GM21576 (cell line): ENCODE results near the gene TMEM178B.
"Not testable (repeated sequence)": the region's sequence is repeated elsewhere in the genome, so short reads cannot be mapped to it uniquely, and the experiment has no call there.

ENCODE experiments used
- ATAC-seq: cut with Tn5 transposase; IDR thresholded peaks from one replicate; pipeline ENCODE4 v1.9.1; 2021; ENCODE audit warnings: mild to moderate bottlenecking, moderate library complexity; ENCODE audit not compliant: unreplicated experiment

The TMEM178B gene

DNA sequence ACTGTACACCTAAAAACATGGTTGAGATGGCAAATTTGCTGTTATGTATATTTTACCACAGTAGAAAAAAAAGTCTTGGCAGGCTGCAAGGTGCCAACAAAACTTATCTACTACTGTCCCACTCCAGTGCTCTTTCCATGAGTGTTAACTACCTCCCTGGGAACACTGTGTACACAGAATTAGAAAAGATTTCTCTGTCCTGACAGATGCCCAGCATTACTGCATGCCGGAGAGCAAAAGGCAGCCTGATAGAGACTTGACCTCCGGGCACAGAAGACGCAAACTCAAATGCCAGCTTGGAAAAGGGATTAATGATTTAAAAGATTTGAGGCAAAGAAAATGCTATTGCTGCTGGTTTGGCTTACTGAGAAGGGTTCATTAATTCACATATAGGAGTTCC, 228.8 kb downstream of the TMEM178B start:
- no peak for ATAC-seq

DNA sequence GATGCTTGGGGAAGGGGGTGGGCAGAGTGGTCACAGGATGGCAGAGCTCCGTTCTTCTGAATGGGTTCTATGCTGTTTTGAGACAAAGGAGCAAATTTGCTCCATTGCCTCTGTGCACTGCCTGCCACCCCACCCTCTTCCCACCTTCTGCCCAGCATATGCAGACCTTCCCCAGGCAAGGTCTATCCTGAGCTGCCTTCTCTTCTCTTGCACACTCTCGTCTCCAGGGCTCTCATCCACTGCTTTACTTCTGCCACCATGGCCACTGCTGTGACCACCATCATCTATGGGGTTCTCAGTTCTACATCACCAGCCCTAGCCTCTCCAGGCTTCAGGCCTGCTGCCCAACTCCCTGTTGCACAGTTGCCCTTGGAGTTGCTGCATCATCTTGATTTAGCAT, 230.4 kb downstream of the TMEM178B start:
- ATAC-seq, result no peak

DNA sequence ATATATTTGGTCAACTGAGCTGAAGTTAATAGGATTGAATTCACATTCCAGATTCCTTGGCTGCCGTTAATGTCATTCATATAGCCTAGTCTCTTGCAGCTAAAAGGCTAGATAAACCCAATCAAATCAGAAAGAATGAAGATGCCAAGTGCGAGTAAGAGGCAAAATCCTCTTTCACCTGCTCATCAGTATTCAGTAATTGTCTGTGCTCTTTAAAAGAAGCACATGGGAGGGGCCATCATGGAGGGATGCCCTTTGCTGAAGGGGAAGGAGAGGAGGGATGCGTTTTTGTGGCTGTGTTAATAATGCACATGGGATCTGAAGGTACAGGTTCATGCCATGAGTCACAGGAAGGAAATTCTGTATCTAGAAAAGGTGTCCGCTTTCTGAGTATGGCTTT, 232.2 kb downstream of the TMEM178B start:
- no peak for ATAC-seq

DNA sequence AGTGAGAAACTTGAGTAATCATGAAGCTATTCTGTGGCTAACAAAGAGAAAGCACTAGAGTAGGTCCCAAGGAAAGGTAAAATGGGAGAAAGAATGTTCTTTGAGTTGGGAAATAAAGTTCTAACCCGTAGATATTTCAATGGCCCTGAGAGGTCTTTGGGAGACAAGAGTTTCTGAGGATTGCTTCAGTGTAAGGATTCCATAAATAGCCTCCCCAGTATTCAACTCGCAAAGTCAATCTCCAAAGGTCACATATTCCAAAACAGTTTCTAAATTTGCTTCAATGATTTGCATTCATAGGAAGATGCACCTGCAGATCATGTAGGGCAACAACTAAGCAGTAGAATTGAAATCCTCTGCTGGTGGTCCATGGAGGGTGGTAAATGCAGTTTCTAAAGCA, 238.5 kb downstream of the TMEM178B start:
- no peak for ATAC-seq

GRCh38 chr7:141312828-141313521, 239.1 kb downstream of the TMEM178B start:
- ATAC-seq, result no peak

DNA sequence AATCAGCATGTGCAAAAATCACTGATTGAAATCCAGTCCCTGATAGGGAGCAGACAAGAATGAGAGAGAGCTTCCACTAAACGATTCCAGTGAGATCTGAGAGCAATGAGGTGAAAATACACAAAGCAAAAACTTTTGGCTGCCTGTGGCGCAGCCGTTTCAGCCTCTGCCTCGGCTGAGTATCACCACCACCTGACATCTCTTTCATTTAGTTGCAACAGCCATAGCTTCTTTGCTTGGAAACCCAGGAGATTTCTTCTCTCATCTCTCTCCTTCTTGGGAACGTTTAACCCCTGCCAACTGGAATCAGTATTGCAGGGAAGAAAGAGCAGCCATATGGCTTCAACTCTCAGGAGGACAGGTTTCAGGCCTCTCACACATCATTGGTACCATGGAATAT, 240.0 kb downstream of the TMEM178B start:
- no peak for ATAC-seq

DNA sequence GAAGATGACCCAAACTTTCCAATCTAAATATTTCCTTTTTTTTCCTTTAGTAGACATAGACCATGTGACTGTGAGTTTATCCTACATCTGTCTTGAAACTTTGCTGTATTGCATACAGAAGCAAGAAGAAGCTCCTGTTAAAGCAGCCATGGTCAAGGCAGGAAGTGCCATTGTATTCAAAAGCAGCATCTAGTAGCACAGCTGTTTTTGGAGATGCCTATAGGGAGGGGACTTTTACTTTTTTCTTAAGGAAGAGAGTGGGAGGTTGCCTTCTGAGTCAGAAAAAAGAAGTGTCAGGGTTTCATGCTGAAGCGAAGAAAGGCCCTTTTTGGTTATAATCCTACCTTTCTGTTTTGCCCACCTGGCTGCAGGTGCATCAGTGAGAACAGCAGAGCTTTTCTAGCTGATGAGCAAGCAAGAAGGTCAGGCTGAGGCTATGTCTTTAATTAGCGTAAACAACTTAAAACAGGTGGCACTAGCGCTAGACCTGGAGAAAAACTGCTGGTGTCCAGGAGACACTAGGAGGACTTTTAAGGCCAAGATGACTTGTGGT, 243.2 kb downstream of the TMEM178B start:
- no peak for ATAC-seq

DNA sequence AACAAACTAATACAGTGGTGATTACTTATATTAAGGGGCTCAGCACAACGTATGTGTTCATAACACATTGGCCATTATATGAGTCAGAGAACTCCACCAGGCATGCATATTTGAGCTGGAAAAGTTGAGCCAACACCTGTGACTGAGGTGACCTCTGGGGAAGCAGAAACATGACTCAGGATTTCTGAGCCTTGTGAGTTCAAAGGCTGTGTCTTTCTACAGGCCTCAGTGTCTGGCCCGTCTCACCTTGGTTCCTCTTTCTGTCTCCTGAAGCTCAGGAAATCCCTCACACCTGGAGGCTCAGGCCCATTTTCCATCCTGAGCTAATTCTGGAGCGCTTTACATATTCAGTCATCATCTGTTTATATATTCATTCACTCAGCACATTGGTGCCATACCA, 246.4 kb downstream of the TMEM178B start:
- no peak for ATAC-seq

DNA sequence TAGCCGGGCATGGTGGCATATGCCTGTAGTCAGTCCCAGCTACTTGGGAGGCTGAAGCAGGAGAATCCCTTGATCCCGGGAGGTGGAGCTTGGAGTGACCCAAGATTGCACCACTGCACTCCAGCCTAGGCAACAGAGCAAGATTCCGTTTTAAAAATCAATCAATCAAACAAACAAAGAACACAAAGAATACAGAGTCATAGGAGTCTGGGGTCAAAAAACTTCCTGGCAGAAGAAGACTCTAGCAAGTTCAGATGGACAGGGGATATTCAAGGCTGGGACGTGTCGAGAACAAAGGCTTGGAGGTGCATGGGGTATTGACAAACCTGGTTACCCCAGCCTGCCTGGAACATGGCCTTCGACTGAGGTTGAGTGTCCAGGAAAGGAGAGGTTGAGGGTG, 248.5 kb downstream of the TMEM178B start:
- ATAC-seq, result no peak

DNA sequence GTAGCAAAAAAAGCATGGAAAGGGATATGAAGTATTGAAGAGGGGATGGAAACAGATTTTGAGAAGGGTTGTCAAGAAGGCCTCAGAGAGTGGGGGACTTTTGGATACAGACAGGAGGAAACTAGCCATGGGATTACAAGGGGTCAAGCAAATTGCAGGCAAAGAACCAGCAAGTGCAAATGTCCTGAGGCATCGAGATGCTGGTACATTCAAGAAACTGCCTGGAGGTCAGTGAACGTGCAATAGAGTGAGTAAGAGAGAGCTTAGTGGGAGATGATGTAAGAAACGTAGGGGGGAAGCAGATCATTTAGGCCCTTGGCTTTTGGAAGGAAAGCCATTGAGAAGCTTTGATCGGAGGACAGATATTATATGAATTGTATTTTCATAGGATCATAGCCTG, 250.0 kb downstream of the TMEM178B start:
- no peak for ATAC-seq

DNA sequence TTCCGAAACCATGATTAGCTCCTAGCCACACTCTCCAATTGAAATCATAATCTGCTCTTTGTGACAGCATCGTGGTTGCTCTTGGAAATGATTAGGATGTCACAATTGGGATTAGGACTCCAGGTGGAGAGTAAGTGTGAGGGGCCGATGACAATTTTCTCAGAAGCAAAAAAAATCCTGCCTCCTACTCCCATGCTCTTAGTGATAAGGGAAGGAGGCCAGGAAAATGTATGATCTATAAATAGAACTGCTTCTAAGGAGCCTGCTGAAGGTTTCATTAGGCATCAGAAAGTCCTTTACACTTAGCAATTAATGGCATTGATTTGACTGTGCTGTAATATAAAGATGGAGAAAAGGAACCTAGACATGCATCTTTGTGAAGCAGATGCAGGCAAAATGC, 251.0 kb downstream of the TMEM178B start:
- ATAC-seq, result no peak

GRCh38 chr7:141325275-141325674, 251.4 kb downstream of the TMEM178B start:
- ATAC-seq, result no peak

DNA sequence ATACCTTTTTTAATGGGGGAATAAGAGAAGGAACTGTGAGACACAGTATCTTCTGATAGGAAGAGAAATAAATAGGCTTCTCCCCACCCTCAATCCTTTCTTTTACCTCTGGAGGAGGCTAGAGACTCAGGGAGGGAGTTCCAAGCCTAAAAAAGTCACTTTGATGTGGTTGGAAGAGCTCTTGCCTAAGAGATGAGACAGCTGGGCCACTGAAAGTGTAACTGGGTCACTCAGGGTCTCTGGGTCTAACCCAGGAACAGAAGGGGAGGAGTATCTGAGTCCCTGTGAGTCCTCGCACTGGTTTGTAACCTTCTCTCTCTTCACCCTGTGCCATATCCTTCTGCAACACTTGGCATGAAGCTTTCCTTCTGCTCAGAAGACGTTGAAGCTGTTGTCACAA, 254.4 kb downstream of the TMEM178B start:
- ATAC-seq, result no peak

DNA sequence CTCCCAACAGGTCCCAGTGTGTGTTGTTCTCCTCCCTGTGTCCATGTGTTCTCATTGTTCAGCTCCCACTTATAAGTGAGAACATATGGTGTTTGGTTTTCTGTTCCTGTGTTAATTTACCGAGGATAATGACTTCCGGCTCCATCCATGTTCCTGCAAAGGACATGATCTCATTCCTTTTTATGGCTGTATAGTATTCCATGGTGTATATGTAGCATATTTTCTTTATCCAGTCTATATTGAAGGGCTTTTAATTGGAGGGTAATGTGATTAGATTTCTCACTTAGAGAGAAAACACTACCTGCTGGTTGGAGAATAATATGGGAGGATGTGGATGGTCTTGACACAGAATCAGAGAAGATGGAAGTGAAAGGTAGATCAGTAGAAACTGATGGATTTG, 256.4 kb downstream of the TMEM178B start:
- not testable (repeated sequence) for ATAC-seq

DNA sequence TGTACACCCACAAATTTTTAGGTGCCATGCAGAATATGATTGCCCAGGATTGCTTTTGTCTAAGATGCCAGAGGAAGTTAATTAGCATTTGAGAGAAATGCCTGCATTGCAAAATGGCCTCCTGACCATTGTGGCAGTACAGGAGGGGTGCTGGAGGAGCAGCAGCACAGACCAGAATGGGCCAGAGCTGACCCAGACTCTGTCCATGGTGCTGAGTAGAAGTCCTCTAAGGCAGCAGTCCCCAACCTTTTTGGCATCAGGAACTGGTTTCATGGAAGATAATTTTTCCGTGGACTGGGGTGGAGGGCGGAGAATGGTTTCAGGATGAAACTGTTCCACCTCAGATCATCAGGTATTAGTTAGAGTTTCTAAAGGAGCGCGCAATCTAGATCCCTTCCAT, 259.6 kb downstream of the TMEM178B start:
- ATAC-seq, result no peak

DNA sequence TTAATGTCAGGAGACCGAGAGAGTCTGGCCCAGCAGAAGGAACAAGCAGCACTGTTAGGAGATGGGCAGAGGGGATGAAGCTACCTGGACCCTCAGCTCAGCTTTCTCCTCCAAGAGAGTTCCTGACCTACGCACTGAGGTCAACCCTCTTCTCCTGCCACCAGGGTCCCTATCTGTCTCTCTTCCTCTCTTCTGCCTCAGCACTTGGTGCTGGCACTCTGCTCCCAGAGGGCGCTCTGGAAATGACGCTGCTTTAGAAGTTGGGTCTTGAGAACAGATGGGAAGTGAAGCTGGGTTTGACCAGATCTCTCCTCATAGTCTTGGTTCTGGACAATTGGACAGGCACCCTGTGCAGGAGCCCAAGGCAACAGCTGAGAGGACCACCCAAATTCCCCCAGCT, 261.3 kb downstream of the TMEM178B start:
- ATAC-seq, result no peak

GRCh38 chr7:141339603-141340002, 265.7 kb downstream of the TMEM178B start:
- ATAC-seq, result no peak

DNA sequence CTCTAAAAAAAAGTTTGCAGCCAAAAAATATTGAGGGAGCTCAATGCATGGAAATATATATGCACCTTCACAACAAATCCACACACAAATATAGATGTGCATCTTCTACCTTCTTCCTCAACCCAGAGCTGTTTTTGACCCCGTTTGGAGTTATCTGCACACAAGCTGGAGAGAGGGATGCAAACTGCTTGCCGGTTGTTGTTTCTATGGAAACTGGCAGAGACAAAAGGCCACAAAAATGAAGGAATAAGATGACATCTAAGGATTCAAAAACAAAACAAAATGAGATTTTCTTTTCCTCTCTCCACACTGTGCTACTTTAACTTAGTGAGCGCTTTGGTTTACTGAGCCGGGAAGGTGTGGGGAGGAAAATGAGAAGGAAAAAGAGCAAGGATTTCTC, 267.1 kb downstream of the TMEM178B start:
- ATAC-seq, result no peak

DNA sequence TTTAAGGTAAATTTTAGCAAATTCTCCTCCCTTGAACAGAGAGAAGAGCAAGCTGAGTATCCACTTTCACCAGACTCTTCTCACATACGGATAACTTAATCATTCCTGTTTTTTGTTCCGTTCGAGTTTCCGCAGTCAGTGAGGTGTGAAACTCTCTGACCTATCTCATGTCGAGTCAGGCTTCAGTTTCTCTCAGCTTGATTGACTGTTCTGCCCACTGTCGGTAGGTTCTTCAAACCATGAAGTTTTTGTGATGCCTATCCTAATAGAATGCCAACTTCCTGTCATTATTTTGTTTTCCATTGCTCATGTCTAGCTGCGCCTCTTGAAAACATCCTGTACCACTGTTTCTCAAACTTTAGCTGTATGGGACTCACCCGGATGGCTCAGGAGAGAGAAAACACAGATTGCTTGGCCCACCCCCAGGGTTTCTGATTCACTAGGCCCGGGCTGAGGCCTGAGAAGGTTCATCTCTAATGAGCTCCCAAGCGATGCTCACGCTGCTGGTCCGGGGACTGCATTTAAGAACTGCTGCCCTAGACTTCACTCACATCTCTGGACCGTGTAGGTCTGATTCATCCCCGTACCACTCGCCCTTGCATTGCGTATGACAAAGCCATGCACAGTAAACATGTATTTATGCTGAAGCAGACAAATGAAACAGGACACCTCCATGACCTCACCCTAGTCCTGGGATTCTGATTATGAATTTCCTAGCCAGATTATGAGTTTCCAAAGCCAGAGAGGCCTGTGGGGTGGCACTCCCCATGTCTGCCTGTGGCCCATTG, 269.0 kb downstream of the TMEM178B start:
- ATAC-seq, result no peak

DNA sequence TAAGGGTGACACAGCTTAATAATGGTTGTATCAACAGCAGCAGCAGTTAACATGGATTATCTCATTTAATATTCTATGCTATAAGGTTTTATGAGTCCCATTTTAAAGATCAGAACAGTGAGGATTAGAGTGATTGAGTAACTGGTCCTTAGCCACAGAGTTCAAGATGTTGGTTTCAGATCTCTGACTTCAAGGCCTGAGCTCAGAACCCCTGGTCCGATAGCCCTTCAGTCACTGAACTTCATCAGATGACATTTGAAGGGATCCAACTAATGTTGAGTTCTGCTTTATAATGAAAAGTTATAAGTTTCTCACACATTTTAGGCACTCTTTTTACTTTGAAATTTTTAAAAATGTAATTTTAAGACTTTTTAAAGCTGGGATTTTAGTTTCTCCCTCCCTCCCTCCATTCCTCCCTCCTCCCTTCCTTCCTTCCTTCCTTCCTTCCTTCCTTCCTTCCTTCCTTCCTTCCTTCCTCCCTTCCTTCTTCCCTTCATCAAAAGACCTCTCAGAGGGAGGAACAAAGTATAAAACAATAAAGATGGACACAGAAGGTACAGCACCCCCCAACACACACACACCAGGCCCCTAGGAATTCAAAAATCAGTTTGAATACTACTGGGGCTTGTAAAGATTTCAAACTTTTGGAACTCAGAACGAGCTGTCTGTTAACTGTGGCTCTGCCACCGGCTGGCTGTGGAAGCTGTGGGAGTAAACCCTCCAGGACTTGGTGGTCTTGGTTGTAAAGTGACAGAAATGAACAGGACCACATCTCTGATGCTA, 270.5 kb downstream of the TMEM178B start:
- no peak for ATAC-seq

DNA sequence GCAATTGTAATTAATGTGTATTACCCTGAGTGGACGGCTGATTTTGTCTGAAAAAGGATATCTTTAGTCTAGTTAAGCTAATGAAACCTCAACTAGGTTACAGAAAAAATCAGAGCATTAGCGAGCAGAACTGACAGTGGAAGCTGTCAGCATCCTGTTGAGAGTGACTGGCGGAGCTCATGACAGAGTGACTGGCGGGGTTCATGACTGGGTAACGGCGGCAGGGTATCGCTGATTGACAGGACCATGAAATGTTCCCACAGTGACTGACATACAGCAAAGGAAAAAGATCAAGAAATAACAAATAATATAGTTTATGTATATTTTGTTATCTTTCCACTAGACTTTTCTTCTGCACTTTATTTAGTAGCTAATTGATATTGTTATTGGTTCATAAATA, 274.9 kb downstream of the TMEM178B start:
- no peak for ATAC-seq

DNA sequence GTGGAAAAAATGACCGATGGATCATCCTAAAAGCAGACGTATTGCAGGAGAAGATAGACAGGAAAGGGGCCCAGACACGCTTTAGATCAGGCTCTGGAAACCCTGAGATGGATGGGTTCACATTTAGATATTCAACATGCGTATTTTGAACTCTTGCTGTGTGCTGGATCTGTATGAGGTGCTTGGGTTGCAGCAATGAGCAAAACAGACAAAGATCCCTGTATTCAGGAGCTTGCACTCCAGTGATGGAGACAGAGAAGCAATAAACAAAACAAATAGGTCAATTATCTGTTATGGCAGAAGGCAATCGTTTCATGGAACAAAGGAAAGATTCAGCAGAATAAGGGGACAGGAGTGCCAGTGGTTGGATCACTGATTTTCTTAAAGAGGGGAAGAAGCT, 275.5 kb downstream of the TMEM178B start:
- no peak for ATAC-seq
